HG03097 (cell line): Measurements from ENCODE around the gene INF2.
"Not testable (repeated sequence)": the region's sequence is repeated elsewhere in the genome, so short reads cannot be mapped to it uniquely, and the experiment has no call there.

ENCODE experiments used
- ATAC-seq: cut with Tn5 transposase; IDR thresholded peaks from one replicate; pipeline ENCODE4 v1.9.1; 2021; ENCODE audit not compliant: unreplicated experiment, low FRiP score

Gene INF2

GRCh38 chr14:104717137-104717536 lies 27.7 kb downstream of the INF2 start:
- no peak for ATAC-seq

DNA sequence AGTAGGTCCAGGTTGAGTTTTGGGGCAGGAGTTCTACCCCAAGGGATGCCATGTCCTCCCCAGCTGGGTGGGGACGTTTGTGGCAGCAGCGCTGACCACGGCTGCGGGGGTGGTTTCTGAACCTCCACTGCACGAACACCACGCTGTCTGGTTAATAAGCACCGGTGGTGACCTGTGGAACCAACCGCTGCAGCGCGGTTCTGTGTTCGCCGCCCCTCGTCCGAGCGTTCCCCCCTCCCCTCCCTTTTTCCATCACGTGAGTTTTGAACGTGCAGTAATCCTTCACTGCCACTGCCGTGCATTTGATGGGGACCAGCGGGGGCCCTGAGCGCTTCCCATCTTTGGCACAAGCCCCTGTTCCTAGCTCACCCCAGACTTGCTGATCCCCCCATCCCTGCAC lies 28.2 kb downstream of the INF2 start:
- ATAC-seq = no peak

GRCh38 chr14:104718147-104718546 lies 28.7 kb downstream of the INF2 start:
- ATAC-seq = no peak

GRCh38 chr14:104718871-104719270 lies 29.5 kb downstream of the INF2 start:
- no peak for ATAC-seq

- no peak for ATAC-seq
Observed at GRCh38 chr14:104719343-104719742, 29.9 kb downstream of the INF2 start.

DNA sequence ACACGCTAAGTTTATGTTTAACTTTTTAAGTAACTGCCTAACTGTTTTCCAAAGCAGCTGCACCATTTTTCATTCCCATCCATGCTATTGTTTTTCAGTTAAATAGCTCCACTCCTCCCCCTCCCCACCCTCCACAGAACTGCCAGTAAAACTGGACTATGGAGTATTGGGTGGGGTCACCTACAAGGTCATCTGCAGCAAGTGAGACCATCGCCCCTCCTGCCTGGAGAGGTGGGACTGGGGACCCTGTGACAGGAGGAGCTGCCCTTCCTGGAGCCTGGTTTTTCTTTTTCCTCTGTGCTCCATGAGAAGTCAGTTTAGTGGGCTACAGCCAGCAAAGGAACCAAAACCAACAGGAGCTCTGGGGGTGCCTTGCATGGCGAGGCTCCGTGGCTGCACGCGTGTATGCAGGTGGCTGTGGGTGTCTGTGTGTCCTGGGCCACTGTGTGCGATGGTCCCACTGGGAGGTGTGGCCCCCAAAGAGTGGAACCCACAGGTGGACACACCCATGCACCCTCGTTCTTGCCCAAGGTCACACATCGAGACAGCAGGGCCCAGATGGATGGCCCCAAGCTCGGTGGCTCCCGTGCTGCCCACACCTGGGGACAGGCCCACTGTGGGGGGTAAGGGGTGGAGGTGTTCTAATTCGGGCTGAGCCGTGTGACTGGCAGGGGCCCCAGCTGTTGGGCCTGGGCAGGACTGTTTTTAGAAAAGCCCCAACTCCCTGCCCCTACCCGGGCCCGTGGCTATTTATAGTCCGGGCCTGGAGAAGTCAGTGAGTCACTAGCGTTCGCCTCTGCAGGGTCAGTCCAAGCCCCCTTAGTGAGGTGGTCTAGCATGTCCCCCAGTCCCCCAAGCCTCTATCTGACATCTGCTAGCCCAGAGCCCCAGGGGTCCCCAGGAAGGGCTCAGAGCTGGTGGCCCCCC lies 32.4 kb downstream of the INF2 start:
- no peak for ATAC-seq

GRCh38 chr14:104722938-104723650 lies 33.7 kb downstream of the INF2 start:
- no peak for ATAC-seq

- ATAC-seq = peak; percentile 43
Observed at GRCh38 chr14:104723651-104724406, 34.4 kb downstream of the INF2 start, which contains the start of gene ADSS1. TSS of gene ADSS1 (plus strand) at chr14:104724229. CDS start at chr14:104724271, 42 bp downstream.

DNA sequence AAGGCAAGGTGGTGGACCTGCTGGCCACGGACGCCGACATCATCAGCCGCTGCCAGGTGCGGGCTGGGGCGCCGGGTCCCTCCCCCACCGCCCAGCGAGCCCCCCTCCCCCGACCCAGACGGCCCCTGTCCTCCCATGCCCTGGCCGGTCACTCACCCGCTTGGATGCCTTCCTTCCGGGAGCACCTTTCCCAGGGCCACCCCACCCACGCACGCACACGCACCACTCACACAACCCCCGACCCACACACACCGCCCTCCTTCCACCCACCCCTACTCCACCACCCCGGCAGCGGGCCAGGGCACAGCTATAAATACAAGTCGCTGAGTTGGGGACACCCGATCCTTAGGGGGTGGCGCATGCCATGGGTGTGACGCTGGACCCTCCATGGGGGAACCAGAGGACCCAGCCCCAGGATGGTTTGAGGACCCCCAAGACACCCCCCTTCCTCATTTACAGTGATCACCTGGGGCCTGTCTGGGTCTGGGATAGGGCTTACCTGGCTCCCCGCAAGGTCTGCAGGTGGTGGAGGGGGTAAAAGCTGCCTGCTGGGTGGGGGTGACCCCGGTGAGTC lies 35.1 kb downstream of the INF2 start:
- ATAC-seq = no peak

DNA sequence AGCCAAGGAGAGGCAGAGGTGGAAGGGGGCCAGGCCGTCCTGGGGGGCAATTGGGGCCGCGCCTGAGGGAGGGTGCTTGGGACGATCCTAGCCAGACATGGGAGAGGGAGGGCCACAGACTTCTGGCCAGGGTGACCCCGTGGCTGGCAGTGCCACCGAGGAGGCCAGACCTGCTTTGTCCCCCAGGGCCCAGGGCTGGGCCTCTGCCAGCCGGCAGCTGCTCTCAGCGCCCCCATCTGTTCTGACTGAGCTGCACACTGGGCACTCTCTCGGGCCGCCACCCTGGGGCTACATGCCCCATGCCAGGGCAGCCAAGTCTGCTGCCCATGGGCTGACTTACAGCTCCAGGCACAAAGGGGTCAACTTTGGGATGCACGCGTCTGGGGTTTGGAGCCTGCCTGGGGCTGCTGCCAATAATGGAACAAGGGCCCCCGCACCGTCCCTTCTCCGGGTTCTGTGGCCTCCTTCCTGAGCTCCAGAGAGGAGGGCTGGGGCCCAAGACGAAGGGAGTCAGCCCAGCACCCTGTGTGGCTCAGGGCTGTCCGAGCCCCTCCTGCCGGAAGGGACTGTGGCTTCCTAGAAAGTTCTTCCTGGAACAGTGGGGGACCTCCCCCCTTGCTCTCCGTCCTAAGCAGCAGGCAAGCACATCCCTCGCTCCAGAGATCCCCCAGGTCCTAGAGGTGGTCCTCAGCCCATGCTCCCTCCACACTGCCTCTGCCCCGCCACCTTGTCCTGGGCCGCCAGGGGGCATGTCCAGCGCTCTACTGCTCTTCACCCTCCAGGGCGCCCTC lies 35.8 kb downstream of the INF2 start:
- no peak for ATAC-seq

GRCh38 chr14:104725772-104726548 lies 36.5 kb downstream of the INF2 start:
- ATAC-seq = no peak

DNA sequence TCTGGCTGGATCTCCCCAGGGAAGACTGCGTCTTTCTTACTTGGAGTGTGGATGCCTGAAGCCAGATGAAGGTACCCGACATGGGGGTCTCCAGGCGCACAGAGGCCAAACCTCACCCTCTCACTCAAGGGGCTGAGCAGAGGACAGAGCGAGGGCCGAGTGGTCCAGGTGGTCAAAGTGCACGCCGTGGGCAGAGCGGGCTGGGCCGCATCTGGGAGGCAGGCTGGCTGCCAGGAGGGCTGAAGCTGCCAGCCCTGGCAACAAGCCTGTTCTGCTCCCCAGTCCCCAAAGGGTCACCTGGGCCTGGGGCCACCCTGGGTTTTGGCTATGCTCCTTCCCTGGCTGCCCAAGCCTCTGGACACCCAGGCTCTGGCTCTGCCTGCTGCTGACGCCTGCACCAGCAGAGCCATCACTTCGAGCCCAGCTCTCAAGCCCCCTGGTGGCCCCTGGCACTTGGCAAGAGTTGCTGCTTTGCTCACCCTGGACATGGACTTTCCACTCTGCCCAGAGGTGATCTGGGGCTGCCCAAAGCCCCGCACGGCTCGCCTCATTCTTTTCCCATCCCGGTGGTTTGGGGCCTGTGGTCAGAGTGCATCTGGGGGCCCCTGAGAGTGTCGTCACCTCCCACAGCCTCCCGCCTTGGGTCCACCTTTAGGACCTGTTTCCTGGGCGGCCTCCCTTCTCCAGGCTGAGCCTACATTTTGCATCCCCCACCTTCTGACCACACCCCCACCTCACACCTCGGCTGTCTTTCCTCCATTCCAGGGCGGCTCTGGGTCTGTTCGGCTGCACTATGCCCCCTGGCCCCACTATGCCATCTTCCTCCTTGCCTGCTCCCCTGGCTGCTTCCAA lies 37.4 kb downstream of the INF2 start:
- ATAC-seq = no peak

- no peak for ATAC-seq
Observed at GRCh38 chr14:104728631-104729030, 39.2 kb downstream of the INF2 start.

GRCh38 chr14:104729176-104729834 lies 39.9 kb downstream of the INF2 start:
- ATAC-seq = not testable (repeated sequence)

GRCh38 chr14:104729835-104730181 lies 40.4 kb downstream of the INF2 start:
- no peak for ATAC-seq

GRCh38 chr14:104730487-104730886 lies 41.1 kb downstream of the INF2 start:
- ATAC-seq = no peak

DNA sequence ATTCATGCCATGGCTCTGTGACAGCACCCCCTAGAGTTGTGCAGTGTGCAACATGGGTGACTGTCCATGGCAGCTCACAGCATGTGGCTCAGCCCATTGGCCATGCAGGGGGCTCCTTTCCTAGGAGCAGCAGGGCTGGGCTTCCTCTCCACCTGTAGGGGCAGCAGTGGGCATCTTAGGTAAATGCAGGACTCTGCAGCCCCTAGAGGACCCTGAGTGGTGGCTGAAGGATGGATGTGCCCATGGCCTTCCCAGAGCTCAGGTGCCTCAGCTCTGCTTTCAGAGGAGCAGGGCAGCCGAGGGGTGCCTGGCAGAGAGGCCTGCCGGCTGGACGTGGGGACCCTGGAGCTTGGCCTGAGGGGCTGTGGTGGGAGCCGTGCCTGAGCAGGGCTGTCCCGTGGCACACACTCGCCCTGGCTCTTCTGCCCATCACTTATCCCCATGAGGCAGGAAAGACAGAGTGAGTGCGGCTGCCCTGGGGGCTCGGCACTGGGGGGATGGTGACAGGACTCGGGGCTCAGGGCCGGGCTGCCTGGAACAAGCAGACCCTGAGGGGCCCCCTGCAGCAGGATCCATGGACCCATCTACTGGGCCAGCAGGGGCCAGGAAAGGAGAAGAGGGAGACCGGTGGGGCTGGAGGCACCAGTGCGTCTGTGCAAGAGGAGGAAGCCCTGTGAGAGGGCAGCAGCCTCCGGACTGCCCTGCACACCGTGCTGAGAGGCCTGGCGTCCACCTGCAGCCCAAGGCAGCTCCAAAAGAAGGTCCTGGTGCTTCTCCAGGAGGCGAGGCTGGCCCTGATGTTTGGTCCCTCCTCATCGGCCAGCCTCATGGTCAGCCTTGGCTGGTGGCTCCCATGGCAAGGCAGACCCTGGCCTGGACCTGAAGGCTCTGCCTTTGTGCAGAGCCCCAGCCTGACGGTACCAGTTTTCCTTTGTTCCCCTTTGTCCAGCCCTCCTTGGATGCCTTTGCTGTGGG lies 42.2 kb downstream of the INF2 start:
- ATAC-seq = no peak
